SK-N-SH treated with all-trans-retinoic acid at 6 μM for 48 hours (cell line): ENCODE data around the gene VEGFC.

Experiments used
- ATAC-seq: fragments of 200-7000 bp; cut with Tn5 transposase; 3 replicates; pipeline ENCODE4 v1.9.1; 2020; ENCODE audit warnings: mild to moderate bottlenecking, moderate library complexity
- ARNTL ChIP-seq: fragments of 450-650 bp; formaldehyde crosslinking; IDR thresholded peaks from 2 replicates; pipeline ENCODE4 v1.5.0; 2020; ENCODE audit warnings: low read depth, mild to moderate bottlenecking, moderate library complexity, borderline replicate concordance
- BACH2 ChIP-seq: fragments of 250-450 bp; sonication (Bioruptor Pico); IDR thresholded peaks from 2 replicates; pipeline ENCODE4 v1.9.0; 2021; ENCODE audit warnings: mild to moderate bottlenecking, borderline replicate concordance
- CSDC2 ChIP-seq: fragments of 250-450 bp; sonication (Bioruptor Pico); IDR thresholded peaks from 2 replicates; pipeline ENCODE4 v1.5.0; 2020; ENCODE audit warnings: mild to moderate bottlenecking, moderate library complexity
- ESRRG ChIP-seq: fragments of 250-450 bp; sonication (Bioruptor Pico); IDR thresholded peaks from 2 replicates; pipeline ENCODE4 v1.6.1; 2021; ENCODE audit warnings: mild to moderate bottlenecking
- GLIS3 ChIP-seq: fragments of 250-450 bp; sonication (Bioruptor Pico); IDR thresholded peaks from 2 replicates; pipeline ENCODE4 v1.5.0; 2020; ENCODE audit warnings: mild to moderate bottlenecking, moderate library complexity
- ISL1 ChIP-seq: fragments of 250-450 bp; sonication (Bioruptor Pico); IDR thresholded peaks from 2 replicates; pipeline ENCODE4 v2.1.2; 2022; ENCODE audit warnings: mild to moderate bottlenecking, moderate library complexity
- OSR1 ChIP-seq: fragments of 250-450 bp; sonication (Bioruptor Pico); IDR thresholded peaks from 2 replicates; pipeline ENCODE4 v1.8.0; 2022; ENCODE audit warnings: moderate library complexity, mild to moderate bottlenecking, inconsistent platforms
- PPARA ChIP-seq: fragments of 250-450 bp; sonication (Bioruptor Pico); IDR thresholded peaks from 2 replicates; pipeline ENCODE4 v1.5.0; 2020; ENCODE audit warnings: mild to moderate bottlenecking, borderline replicate concordance
- RARB ChIP-seq: fragments of 250-450 bp; sonication (Bioruptor Pico); IDR thresholded peaks from 2 replicates; pipeline ENCODE4 v1.8.0; 2021; ENCODE audit warnings: mild to moderate bottlenecking, moderate library complexity
- SNAI2 ChIP-seq: fragments of 250-450 bp; sonication (Bioruptor Pico); IDR thresholded peaks from 2 replicates; pipeline ENCODE4 v1.5.0; 2020; ENCODE audit warnings: mild to moderate bottlenecking, moderate library complexity
- TCF4 ChIP-seq: fragments of 250-450 bp; sonication (Bioruptor Pico); IDR thresholded peaks from 2 replicates; pipeline ENCODE4 v1.8.0; 2021; ENCODE audit warnings: mild to moderate bottlenecking, moderate library complexity, borderline replicate concordance
- TOX ChIP-seq: fragments of 250-450 bp; sonication (Bioruptor Pico); IDR thresholded peaks from 2 replicates; pipeline ENCODE4 v1.8.0; 2021; ENCODE audit warnings: mild to moderate bottlenecking, moderate library complexity, borderline replicate concordance
- TSHZ2 ChIP-seq: fragments of 250-450 bp; sonication (Bioruptor Pico); IDR thresholded peaks from 2 replicates; pipeline ENCODE4 v1.5.0; 2020; ENCODE audit warnings: mild to moderate bottlenecking, moderate library complexity
- ZC3H10 ChIP-seq: fragments of 250-450 bp; sonication (Bioruptor Pico); IDR thresholded peaks from 2 replicates; pipeline ENCODE4 v1.5.1; 2021; ENCODE audit warnings: mild to moderate bottlenecking, moderate library complexity
- ZFP3 ChIP-seq: fragments of 250-450 bp; sonication (Bioruptor Pico); IDR thresholded peaks from 2 replicates; pipeline ENCODE4 v1.5.0; 2020; ENCODE audit warnings: mild to moderate bottlenecking, moderate library complexity
- ZFP30 ChIP-seq: fragments of 450-650 bp; formaldehyde crosslinking; IDR thresholded peaks from 2 replicates; pipeline ENCODE4 v1.5.0; 2022; ENCODE audit warnings: mild to moderate bottlenecking, moderate library complexity
- ZNF565 ChIP-seq: fragments of 450-650 bp; formaldehyde crosslinking; conservative IDR thresholded peaks from 2 replicates; pipeline ENCODE4 v1.5.0; 2020; ENCODE audit warnings: low read depth, mild to moderate bottlenecking, moderate library complexity
- ZNF70 ChIP-seq: fragments of 450-650 bp; formaldehyde crosslinking; IDR thresholded peaks from 2 replicates; pipeline ENCODE4 v1.5.0; 2020; ENCODE audit warnings: mild to moderate bottlenecking, moderate library complexity
- ZNF8 ChIP-seq: fragments of 450-650 bp; formaldehyde crosslinking; IDR thresholded peaks from 2 replicates; pipeline ENCODE4 v1.5.0; 2020; ENCODE audit warnings: mild to moderate bottlenecking, moderate library complexity
- TF ChIP-seq, protein P1 (sequence below): fragments of 250-450 bp; sonication (Bioruptor Pico); IDR thresholded peaks from 2 replicates; pipeline ENCODE4 v1.5.1; 2021; ENCODE audit warnings: mild to moderate bottlenecking, moderate library complexity
- TF ChIP-seq, protein P2 (sequence below): fragments of 250-450 bp; sonication (Bioruptor Pico); IDR thresholded peaks from 2 replicates; pipeline ENCODE4 v1.5.1; 2020; ENCODE audit warnings: low read depth, mild to moderate bottlenecking, moderate library complexity
- TF ChIP-seq, protein P3 (sequence below): fragments of 250-450 bp; sonication (Bioruptor Pico); IDR thresholded peaks from 2 replicates; pipeline ENCODE4 v1.8.0; 2020; ENCODE audit warnings: mild to moderate bottlenecking, moderate library complexity, borderline replicate concordance

VEGFC gene

GRCh38 chr4:176761872-176762271 lies 30.9 kb downstream of the VEGFC start:
- TF ChIP-seq, protein P1, sequence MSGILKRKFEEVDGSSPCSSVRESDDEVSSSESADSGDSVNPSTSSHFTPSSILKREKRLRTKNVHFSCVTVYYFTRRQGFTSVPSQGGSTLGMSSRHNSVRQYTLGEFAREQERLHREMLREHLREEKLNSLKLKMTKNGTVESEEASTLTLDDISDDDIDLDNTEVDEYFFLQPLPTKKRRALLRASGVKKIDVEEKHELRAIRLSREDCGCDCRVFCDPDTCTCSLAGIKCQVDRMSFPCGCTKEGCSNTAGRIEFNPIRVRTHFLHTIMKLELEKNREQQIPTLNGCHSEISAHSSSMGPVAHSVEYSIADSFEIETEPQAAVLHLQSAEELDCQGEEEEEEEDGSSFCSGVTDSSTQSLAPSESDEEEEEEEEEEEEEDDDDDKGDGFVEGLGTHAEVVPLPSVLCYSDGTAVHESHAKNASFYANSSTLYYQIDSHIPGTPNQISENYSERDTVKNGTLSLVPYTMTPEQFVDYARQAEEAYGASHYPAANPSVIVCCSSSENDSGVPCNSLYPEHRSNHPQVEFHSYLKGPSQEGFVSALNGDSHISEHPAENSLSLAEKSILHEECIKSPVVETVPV (CRISPR knock-in tag) = no peak
- TF ChIP-seq OSR1 (CRISPR knock-in tag) = no peak
- no peak for TF ChIP-seq ISL1
- TF ChIP-seq, all 23 proteins: peak for 0
- ATAC-seq = peak; percentile 67

GRCh38 chr4:176760471-176760870 lies 32.3 kb downstream of the VEGFC start:
- TF ChIP-seq BACH2 (CRISPR knock-in tag) = no peak
- TF ChIP-seq CSDC2 (CRISPR knock-in tag) = no peak
- TF ChIP-seq RARB (CRISPR knock-in tag) = no peak
- no peak for TF ChIP-seq ISL1
- TF ChIP-seq, protein P2, sequence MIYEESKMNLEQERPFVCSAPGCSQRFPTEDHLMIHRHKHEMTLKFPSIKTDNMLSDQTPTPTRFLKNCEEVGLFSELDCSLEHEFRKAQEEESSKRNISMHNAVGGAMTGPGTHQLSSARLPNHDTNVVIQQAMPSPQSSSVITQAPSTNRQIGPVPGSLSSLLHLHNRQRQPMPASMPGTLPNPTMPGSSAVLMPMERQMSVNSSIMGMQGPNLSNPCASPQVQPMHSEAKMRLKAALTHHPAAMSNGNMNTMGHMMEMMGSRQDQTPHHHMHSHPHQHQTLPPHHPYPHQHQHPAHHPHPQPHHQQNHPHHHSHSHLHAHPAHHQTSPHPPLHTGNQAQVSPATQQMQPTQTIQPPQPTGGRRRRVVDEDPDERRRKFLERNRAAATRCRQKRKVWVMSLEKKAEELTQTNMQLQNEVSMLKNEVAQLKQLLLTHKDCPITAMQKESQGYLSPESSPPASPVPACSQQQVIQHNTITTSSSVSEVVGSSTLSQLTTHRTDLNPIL = no peak
- no peak for TF ChIP-seq GLIS3 (CRISPR knock-in tag)
- TF ChIP-seq ZNF565 = no peak
- no peak for TF ChIP-seq SNAI2 (CRISPR knock-in tag)
- no peak for TF ChIP-seq TCF4 (CRISPR knock-in tag)
- TF ChIP-seq ESRRG (CRISPR knock-in tag) = no peak
- TF ChIP-seq ZFP30 (CRISPR knock-in tag) = no peak
- no peak for TF ChIP-seq PPARA (CRISPR knock-in tag)
- TF ChIP-seq, protein P1 (CRISPR knock-in tag) = no peak
- no peak for TF ChIP-seq ZNF70 (CRISPR knock-in tag)
- no peak for TF ChIP-seq ARNTL (CRISPR knock-in tag)
- no peak for TF ChIP-seq ZNF8 (CRISPR knock-in tag)
- TF ChIP-seq ZC3H10 (CRISPR knock-in tag) = no peak
- TF ChIP-seq OSR1 (CRISPR knock-in tag) = no peak
- TF ChIP-seq ZFP3 (CRISPR knock-in tag) = no peak
- TF ChIP-seq TOX (CRISPR knock-in tag) = no peak
- TF ChIP-seq, all 23 proteins: peak for 0
- no peak for ATAC-seq

- TF ChIP-seq SNAI2 (CRISPR knock-in tag) (no peak), ZNF70 (CRISPR knock-in tag) (no peak), ZNF565 (no peak), TSHZ2 (no peak)
- TF ChIP-seq, protein P3, sequence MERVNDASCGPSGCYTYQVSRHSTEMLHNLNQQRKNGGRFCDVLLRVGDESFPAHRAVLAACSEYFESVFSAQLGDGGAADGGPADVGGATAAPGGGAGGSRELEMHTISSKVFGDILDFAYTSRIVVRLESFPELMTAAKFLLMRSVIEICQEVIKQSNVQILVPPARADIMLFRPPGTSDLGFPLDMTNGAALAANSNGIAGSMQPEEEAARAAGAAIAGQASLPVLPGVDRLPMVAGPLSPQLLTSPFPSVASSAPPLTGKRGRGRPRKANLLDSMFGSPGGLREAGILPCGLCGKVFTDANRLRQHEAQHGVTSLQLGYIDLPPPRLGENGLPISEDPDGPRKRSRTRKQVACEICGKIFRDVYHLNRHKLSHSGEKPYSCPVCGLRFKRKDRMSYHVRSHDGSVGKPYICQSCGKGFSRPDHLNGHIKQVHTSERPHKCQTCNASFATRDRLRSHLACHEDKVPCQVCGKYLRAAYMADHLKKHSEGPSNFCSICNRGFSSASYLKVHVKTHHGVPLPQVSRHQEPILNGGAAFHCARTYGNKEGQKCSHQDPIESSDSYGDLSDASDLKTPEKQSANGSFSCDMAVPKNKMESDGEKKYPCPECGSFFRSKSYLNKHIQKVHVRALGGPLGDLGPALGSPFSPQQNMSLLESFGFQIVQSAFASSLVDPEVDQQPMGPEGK (CRISPR knock-in tag) = no peak
- TF ChIP-seq, all 23 proteins: peak for 0
- ATAC-seq = peak; percentile 6; the same call in 2 of the 3 replicates
Measured at GRCh38 chr4:176758731-176759130, 34.0 kb downstream of the VEGFC start.
